ENCODE data around the gene ADGRF3.
"Not testable (repeated sequence)": the region's sequence is repeated elsewhere in the genome, so short reads cannot be mapped to it uniquely, and the experiment has no call there.

DNA sequence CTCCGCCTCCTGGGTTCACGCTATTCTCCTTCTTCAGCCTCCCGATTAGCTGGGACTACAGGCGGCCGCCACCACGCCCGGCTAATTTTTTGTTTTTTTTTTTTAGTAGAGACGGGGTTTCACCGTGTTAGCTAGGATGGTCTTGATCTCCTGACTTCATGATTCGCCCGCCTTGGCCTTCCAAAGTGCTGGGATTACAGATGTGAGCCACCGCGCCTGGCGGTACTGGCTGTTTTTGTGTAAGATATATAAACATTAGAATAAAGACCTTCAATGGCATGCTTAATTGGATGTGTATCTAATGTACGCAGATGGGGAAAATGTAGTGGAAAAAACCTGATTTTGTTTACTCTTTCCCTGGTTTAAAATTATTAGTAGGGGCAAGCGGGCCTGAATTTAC is 7.9 kb upstream of the ADGRF3 start:
- TF ChIP-seq CTCF (conservative IDR thresholded peaks at IDR 0.05); EZH2 (IDR thresholded peaks at IDR 0.05; ENCODE audit: low read depth): not testable (repeated sequence)
